MM.1S (cell line): Measurements from ENCODE around the gene SRRT.

ENCODE experiments used
- DNase-seq: peaks from one replicate; pipeline ENCODE4 v3.0.0-alpha.2; 2015
- H2AFZ ChIP-seq: fragments of 300-600 bp; sonication (generic); 2 replicates; pipeline ENCODE4 v1.6.0; 2016; ENCODE audit warnings: antibody characterized with exemption, low read length
- H3F3A ChIP-seq: fragments of 300-600 bp; sonication (generic); 2 replicates; pipeline ENCODE4 v1.6.1; 2016; ENCODE audit warnings: mild to moderate bottlenecking, antibody characterized with exemption, low read length, moderate library complexity, mixed read lengths; ENCODE audit not compliant: insufficient read depth
- H3K27ac ChIP-seq: fragments of 300-600 bp; sonication (generic); 2 replicates; pipeline ENCODE4 v1.5.1; 2016; ENCODE audit warnings: mild to moderate bottlenecking, low read length
- H3K27me3 ChIP-seq: fragments of 300-600 bp; sonication (generic); replicated peaks from 2 replicates; pipeline ENCODE4 v1.6.0; 2016; ENCODE audit warnings: low read length; ENCODE audit not compliant: insufficient read depth
- H3K36me3 ChIP-seq: fragments of 300-600 bp; sonication (generic); replicated peaks from 2 replicates; pipeline ENCODE4 v1.6.1; 2016; ENCODE audit warnings: mild to moderate bottlenecking, low read length, mixed read lengths; ENCODE audit not compliant: insufficient read depth
- H3K4me1 ChIP-seq: fragments of 300-600 bp; sonication (generic); 2 replicates; pipeline ENCODE4 v1.6.1; 2016; ENCODE audit warnings: low read length, mixed read lengths
- H3K4me2 ChIP-seq: fragments of 300-600 bp; sonication (generic); 2 replicates; pipeline ENCODE4 v1.6.0; 2016; ENCODE audit warnings: low read depth, low read length
- H3K4me3 ChIP-seq: fragments of 300-600 bp; sonication (generic); 2 replicates; pipeline ENCODE4 v1.5.1; 2016; ENCODE audit warnings: low read length, mixed read lengths
- H3K79me2 ChIP-seq: fragments of 300-600 bp; sonication (generic); 2 replicates; pipeline ENCODE4 v1.6.1; 2016; ENCODE audit warnings: mixed run types, low read length, mixed read lengths
- H3K9ac ChIP-seq: fragments of 300-600 bp; sonication (generic); 2 replicates; pipeline ENCODE4 v1.6.1; 2016; ENCODE audit warnings: low read length, mixed read lengths
- H3K9me2 ChIP-seq: fragments of 300-600 bp; sonication (generic); replicated peaks from 2 replicates; pipeline ENCODE4 v1.6.1; 2016; ENCODE audit warnings: mild to moderate bottlenecking, low read length, mixed read lengths; ENCODE audit not compliant: insufficient read depth
- H3K9me3 ChIP-seq: fragments of 300-600 bp; sonication (generic); replicated peaks from 2 replicates; pipeline ENCODE4 v1.6.1; 2016; ENCODE audit warnings: mild to moderate bottlenecking, low read length, mixed read lengths; ENCODE audit not compliant: insufficient read depth
- H4K20me1 ChIP-seq: fragments of 300-600 bp; sonication (generic); 2 replicates; pipeline ENCODE4 v1.6.1; 2016; ENCODE audit warnings: mild to moderate bottlenecking, low read length, moderate library complexity, mixed read lengths; ENCODE audit not compliant: insufficient read depth
- EZH2 ChIP-seq: fragments of 300-600 bp; sonication (generic); optimal IDR thresholded peaks from 2 replicates; pipeline ENCODE3; 2017; ENCODE audit warnings: low read depth, mild to moderate bottlenecking, antibody characterized with exemption, low read length, mixed read lengths
- EZH2phosphoT487 ChIP-seq: fragments of 300-600 bp; sonication (generic); IDR thresholded peaks from 2 replicates; pipeline ENCODE4 v1.6.1; 2018; ENCODE audit warnings: antibody characterized with exemption, low read length
- TF ChIP-seq, protein P1 (sequence below): fragments of 300-600 bp; sonication (generic); IDR thresholded peaks from 2 replicates; pipeline ENCODE4 v1.5.1; 2016; ENCODE audit warnings: antibody characterized with exemption, low read length, mixed read lengths

SRRT gene

DNA sequence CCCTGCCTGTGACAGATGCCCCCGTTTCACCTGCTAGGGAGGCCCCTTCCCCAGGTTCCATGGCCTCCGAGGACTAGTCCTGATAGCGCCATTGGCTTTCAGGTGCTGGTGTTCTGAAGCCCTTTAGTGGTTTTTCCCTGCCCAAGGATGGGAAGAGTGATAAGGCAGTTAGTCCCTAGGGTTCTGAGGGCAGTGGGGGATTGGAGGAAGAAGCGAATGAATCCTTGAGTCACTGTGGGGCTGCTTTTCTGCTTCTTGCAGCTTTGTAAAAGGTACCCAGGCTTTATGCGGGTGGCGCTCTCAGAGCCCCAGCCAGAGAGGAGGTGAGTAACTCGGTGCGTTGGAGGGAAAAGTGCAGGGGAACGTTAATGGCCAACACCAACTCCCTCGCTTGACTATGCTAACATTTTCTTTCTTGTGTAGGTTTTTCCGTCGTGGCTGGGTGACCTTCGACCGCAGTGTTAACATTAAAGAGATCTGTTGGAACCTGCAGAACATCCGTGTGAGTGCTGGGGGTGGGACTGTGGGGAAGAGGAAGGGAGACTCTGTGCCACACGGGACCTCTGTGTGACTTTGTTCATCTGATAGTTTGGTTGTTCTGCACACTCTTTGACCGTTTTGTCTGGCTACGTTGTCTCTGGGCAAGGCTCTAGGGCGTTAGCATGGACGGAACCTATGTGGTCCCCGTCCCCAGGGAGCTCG, 10.7 kb downstream of the SRRT start:
- H3K4me2 ChIP-seq, result no peak overlapping the region
- peaks cover 10% of the 10 kb centered on the region for H3K4me1 ChIP-seq
- H2AFZ ChIP-seq, result no peak overlapping the region
- peaks cover 6% of the 10 kb centered on the region for H3K27me3 ChIP-seq
- peaks cover 12% of the 10 kb centered on the region; the same call in 1 of the 2 replicates for H3F3A ChIP-seq
- no peak overlapping the region for H3K4me3 ChIP-seq
- H4K20me1 ChIP-seq, result no peaks in the 10 kb centered on the region; the same call in 1 of the 2 replicates
- H3K9ac ChIP-seq, result no peak overlapping the region
- H3K9me3 ChIP-seq, result no peaks in the 10 kb centered on the region
- H3K27ac ChIP-seq, result no peak overlapping the region
- no peaks in the 10 kb centered on the region for H3K9me2 ChIP-seq
- peaks cover 28% of the 10 kb centered on the region for H3K79me2 ChIP-seq
- TF ChIP-seq, protein P1, sequence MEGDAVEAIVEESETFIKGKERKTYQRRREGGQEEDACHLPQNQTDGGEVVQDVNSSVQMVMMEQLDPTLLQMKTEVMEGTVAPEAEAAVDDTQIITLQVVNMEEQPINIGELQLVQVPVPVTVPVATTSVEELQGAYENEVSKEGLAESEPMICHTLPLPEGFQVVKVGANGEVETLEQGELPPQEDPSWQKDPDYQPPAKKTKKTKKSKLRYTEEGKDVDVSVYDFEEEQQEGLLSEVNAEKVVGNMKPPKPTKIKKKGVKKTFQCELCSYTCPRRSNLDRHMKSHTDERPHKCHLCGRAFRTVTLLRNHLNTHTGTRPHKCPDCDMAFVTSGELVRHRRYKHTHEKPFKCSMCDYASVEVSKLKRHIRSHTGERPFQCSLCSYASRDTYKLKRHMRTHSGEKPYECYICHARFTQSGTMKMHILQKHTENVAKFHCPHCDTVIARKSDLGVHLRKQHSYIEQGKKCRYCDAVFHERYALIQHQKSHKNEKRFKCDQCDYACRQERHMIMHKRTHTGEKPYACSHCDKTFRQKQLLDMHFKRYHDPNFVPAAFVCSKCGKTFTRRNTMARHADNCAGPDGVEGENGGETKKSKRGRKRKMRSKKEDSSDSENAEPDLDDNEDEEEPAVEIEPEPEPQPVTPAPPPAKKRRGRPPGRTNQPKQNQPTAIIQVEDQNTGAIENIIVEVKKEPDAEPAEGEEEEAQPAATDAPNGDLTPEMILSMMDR, result no peak
- TF ChIP-seq EZH2phosphoT487 (no peak), EZH2 (no peak)
- no peak for DNase-seq
- peaks cover 45% of the 10 kb centered on the region for H3K36me3 ChIP-seq

DNA sequence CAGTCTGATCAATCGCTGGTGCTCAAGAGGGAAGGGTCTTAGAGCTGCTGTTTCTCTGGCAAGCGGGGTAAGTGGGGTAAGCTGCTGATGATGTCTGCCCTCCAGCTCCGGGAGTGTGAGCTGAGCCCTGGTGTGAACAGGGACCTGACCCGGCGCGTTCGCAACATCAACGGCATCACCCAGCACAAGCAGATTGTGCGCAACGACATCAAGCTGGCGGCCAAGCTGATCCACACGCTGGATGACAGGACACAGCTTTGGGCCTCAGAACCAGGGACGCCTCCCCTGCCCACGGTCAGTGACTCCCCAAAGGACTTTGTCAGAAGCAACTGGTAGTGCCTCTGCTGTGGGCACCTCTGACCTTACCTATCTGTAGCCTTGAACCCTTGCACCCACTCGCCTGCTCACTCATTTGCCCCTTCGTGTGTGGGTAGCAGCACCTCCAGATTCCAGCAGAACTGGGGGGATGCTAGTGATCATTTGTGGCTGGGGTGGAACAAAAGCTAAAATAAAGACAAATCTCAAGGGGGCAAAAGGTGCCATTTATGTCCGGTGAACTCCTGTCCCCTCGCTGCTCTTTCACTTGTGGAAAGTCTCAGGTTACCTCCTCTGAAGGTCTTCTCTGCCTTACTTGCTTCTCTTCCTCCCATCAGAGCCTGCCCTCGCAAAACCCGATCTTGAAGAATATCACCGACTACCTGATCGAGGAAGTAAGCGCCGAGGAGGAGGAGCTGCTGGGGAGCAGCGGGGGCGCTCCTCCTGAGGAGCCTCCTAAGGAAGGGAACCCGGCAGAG, 11.4 kb downstream of the SRRT start:
- Histone ChIP-seq H3K9ac (no peak overlapping the region), H4K20me1 (no peaks in the 10 kb centered on the region), H3K79me2 (peaks cover 21% of the 10 kb centered on the region), H3K27ac (no peak overlapping the region), H3K27me3 (peaks cover 13% of the 10 kb centered on the region), H3K9me3 (no peaks in the 10 kb centered on the region), H3K4me1 (peaks cover 10% of the 10 kb centered on the region), H3F3A (peaks cover 12% of the 10 kb centered on the region; the same call in 1 of the 2 replicates), H2AFZ (no peak overlapping the region), H3K36me3 (peaks cover 45% of the 10 kb centered on the region), H3K4me2 (no peak overlapping the region), H3K9me2 (no peaks in the 10 kb centered on the region), H3K4me3 (no peak overlapping the region)
- DNase-seq, result no peak
- TF ChIP-seq, protein P1, result no peak
- TF ChIP-seq EZH2phosphoT487 (no peak), EZH2 (no peak)

DNA sequence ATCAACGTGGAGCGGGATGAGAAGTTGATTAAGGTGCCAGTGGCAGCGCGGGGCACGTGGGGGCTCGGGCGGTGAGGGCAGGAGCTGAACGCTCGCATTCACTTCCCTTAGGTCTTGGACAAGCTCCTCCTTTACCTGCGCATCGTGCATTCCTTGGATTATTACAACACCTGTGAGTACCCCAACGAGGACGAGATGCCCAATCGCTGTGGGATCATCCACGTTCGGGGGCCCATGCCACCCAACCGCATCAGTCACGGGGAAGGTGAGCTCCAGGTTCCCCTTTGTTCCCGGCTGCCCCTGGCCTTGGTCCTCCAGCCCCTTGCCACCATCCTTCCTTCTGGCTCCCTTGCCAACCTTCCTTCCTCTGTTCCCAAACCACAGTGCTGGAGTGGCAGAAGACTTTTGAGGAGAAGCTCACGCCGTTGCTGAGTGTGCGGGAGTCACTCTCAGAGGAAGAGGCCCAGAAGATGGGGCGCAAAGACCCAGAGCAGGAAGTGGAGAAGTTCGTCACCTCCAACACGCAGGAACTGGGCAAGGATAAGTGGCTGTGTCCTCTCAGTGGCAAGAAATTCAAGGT, 12.1 kb downstream of the SRRT start:
- no peak overlapping the region for H3K27ac ChIP-seq
- H3K9me3 ChIP-seq, result no peaks in the 10 kb centered on the region
- peaks cover 12% of the 10 kb centered on the region; the same call in 1 of the 2 replicates for H3F3A ChIP-seq
- no peak overlapping the region for H3K4me3 ChIP-seq
- no peaks in the 10 kb centered on the region for H4K20me1 ChIP-seq
- no peak overlapping the region for H2AFZ ChIP-seq
- H3K4me2 ChIP-seq, result no peak overlapping the region
- H3K4me1 ChIP-seq, result peaks cover 10% of the 10 kb centered on the region
- TF ChIP-seq EZH2 (no peak), EZH2phosphoT487 (no peak)
- TF ChIP-seq, protein P1, result no peak
- peaks cover 14% of the 10 kb centered on the region for H3K79me2 ChIP-seq
- H3K9me2 ChIP-seq, result no peaks in the 10 kb centered on the region
- peaks cover 20% of the 10 kb centered on the region for H3K27me3 ChIP-seq
- H3K36me3 ChIP-seq, result peaks cover 43% of the 10 kb centered on the region
- DNase-seq, result no peak
- no peak overlapping the region for H3K9ac ChIP-seq
